ENCODE results near the gene UBE2I.

UBE2I gene

GRCh38 chr16:1366060-1366711, 56.8 kb downstream of the UBE2I start:
- DNase-seq, result no peak
- Histone ChIP-seq H2AFZ (ENCODE audit: low read length) (no peak overlapping the region), H3K27me3 (replicated peaks; ENCODE audit: insufficient read depth, low read length) (no peaks in the 10 kb centered on the region), H3K9me2 (replicated peaks; ENCODE audit: insufficient read depth, low read length) (no peaks in the 10 kb centered on the region), H3K4me1 (ENCODE audit: low read length) (no peaks in the 10 kb centered on the region), H3K4me2 (ENCODE audit: low read depth, low read length) (no peak overlapping the region), H3K9ac (ENCODE audit: low read length) (no peak overlapping the region), H3K27ac (ENCODE audit: low read length) (no peak overlapping the region), H4K20me1 (ENCODE audit: insufficient read depth, low read length) (0 out of 2 replicates have a peak, but pooled peaks cover 6% of the 10 kb centered on the region), H3K9me3 (replicated peaks; ENCODE audit: insufficient read depth, low read length) (no peaks in the 10 kb centered on the region), H3K4me3 (ENCODE audit: low read length) (no peak overlapping the region), H3K79me2 (ENCODE audit: low read length) (peaks cover 43% of the 10 kb centered on the region), H3F3A (ENCODE audit: insufficient read depth, low read length) (peaks cover 4% of the 10 kb centered on the region; the same call in 1 of the 2 replicates), H3K36me3 (replicated peaks; ENCODE audit: insufficient read depth, low read length) (peaks cover 19% of the 10 kb centered on the region; the same call in 1 of the 2 replicates)
- TF ChIP-seq EZH2phosphoT487 (IDR thresholded peaks at IDR 0.05; ENCODE audit: low read length) (no peak), EZH2 (optimal IDR thresholded peaks at IDR 0.05; ENCODE audit: low read depth, low read length) (no peak)
- TF ChIP-seq, protein P1, sequence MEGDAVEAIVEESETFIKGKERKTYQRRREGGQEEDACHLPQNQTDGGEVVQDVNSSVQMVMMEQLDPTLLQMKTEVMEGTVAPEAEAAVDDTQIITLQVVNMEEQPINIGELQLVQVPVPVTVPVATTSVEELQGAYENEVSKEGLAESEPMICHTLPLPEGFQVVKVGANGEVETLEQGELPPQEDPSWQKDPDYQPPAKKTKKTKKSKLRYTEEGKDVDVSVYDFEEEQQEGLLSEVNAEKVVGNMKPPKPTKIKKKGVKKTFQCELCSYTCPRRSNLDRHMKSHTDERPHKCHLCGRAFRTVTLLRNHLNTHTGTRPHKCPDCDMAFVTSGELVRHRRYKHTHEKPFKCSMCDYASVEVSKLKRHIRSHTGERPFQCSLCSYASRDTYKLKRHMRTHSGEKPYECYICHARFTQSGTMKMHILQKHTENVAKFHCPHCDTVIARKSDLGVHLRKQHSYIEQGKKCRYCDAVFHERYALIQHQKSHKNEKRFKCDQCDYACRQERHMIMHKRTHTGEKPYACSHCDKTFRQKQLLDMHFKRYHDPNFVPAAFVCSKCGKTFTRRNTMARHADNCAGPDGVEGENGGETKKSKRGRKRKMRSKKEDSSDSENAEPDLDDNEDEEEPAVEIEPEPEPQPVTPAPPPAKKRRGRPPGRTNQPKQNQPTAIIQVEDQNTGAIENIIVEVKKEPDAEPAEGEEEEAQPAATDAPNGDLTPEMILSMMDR (IDR thresholded peaks at IDR 0.05; ENCODE audit: low read length), result no peak

DNA sequence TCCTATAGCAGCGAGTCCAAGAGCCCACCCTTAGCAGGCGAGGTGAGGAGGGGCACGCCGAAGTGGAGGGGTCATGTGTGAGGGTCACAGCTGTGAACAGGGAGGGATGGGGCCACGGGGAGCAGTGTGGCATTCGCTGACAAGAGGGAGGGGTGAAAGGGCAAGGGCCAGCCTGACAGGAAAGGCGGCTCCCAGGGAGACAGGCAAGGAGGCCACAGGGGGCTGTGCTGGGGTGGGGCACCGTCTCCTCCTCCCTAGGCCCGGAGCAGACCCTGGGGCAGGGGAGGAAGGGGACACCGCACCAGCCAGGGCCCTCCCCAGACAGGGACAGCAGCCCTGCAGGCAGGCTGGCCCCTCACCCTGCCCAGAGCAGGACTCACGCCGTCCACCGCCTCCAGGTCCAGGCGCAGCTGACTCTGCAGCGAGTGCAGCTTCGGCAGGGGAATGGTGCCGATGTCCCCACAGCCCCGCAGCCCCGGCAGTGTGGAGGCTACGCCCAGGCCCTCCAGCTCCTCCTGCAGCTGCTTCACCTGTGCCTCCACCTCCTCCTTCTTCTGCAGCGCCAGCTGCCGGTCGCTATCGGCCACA, 57.4 kb downstream of the UBE2I start:
- H3K79me2 ChIP-seq (ENCODE audit: low read length), result peaks cover 41% of the 10 kb centered on the region
- no peaks in the 10 kb centered on the region for H3K4me1 ChIP-seq (ENCODE audit: low read length)
- peaks cover 19% of the 10 kb centered on the region; the same call in 1 of the 2 replicates for H3K36me3 ChIP-seq (replicated peaks; ENCODE audit: insufficient read depth, low read length)
- H3K9me3 ChIP-seq (replicated peaks; ENCODE audit: insufficient read depth, low read length), result no peaks in the 10 kb centered on the region
- no peak overlapping the region for H3K4me3 ChIP-seq (ENCODE audit: low read length)
- no peak overlapping the region for H2AFZ ChIP-seq (ENCODE audit: low read length)
- no peak overlapping the region for H3K9ac ChIP-seq (ENCODE audit: low read length)
- no peak for DNase-seq
- H3K27me3 ChIP-seq (replicated peaks; ENCODE audit: insufficient read depth, low read length), result no peaks in the 10 kb centered on the region
- no peak overlapping the region for H3K27ac ChIP-seq (ENCODE audit: low read length)
- H4K20me1 ChIP-seq (ENCODE audit: insufficient read depth, low read length), result 0 out of 2 replicates have a peak, but pooled peaks cover 6% of the 10 kb centered on the region
- no peak overlapping the region for H3K4me2 ChIP-seq (ENCODE audit: low read depth, low read length)
- H3K9me2 ChIP-seq (replicated peaks; ENCODE audit: insufficient read depth, low read length), result no peaks in the 10 kb centered on the region
- TF ChIP-seq, protein P1 (IDR thresholded peaks at IDR 0.05; ENCODE audit: low read length), result no peak
- no peak for TF ChIP-seq EZH2phosphoT487 (IDR thresholded peaks at IDR 0.05; ENCODE audit: low read length)
- no peak for TF ChIP-seq EZH2 (optimal IDR thresholded peaks at IDR 0.05; ENCODE audit: low read depth, low read length)
- H3F3A ChIP-seq (ENCODE audit: insufficient read depth, low read length), result peaks cover 4% of the 10 kb centered on the region; the same call in 1 of the 2 replicates

- H3K9me3 ChIP-seq (replicated peaks; ENCODE audit: insufficient read depth, low read length), result no peaks in the 10 kb centered on the region
Observed at GRCh38 chr16:1367486-1368174, 58.2 kb downstream of the UBE2I start.

More at GRCh38 chr16:1367486-1368174, 58.2 kb downstream of the UBE2I start:
- Histone ChIP-seq H2AFZ (ENCODE audit: low read length) (no peak overlapping the region), H3K4me3 (ENCODE audit: low read length) (no peak overlapping the region), H3K79me2 (ENCODE audit: low read length) (peaks cover 37% of the 10 kb centered on the region), H3K9me2 (replicated peaks; ENCODE audit: insufficient read depth, low read length) (no peaks in the 10 kb centered on the region), H3K4me2 (ENCODE audit: low read depth, low read length) (no peak overlapping the region), H3F3A (ENCODE audit: insufficient read depth, low read length) (peaks cover 4% of the 10 kb centered on the region; the same call in 1 of the 2 replicates), H3K27me3 (replicated peaks; ENCODE audit: insufficient read depth, low read length) (no peaks in the 10 kb centered on the region), H3K27ac (ENCODE audit: low read length) (no peak overlapping the region), H3K36me3 (replicated peaks; ENCODE audit: insufficient read depth, low read length) (peaks cover 18% of the 10 kb centered on the region; the same call in 1 of the 2 replicates), H3K4me1 (ENCODE audit: low read length) (no peaks in the 10 kb centered on the region), H4K20me1 (ENCODE audit: insufficient read depth, low read length) (0 out of 2 replicates have a peak, but pooled peaks cover 6% of the 10 kb centered on the region), H3K9ac (ENCODE audit: low read length) (no peak overlapping the region)
- TF ChIP-seq, protein P1 (IDR thresholded peaks at IDR 0.05; ENCODE audit: low read length), result no peak
- TF ChIP-seq EZH2phosphoT487 (IDR thresholded peaks at IDR 0.05; ENCODE audit: low read length) (no peak), EZH2 (optimal IDR thresholded peaks at IDR 0.05; ENCODE audit: low read depth, low read length) (no peak)
- DNase-seq, result no peak
